Measurements from ENCODE around the gene SFXN2.

DNA sequence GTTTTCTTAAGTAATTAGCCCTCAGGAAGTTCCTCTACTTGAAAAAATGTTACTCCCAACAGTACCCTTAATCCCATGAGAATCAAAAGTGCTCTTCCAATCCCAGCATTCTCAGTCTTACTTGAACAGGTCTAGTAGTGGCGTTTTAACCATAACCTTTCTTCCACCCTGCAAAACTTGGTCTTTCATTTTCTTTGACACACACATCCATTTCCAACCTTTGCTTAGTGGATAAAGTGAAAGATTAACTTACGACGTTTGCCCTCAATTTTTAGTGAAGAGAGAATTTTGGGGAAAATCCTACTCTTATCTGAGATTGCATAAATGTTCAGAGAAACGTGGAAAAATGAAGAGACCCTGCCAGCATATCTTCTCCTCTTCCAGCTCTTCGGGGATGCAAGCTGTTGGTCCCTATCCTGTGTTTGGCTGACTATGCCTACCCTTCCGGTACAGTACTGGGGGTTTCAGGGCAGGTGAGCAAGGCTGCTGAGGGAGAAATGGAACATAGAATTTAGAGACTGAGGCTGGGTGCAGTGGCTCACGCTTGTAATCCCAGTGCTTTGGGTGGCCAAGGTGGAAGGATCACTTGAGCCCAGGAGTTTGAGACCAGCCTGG lies 48.1 kb downstream of the SFXN2 start:
- no peak for TF ChIP-seq POLR2A (IDR thresholded peaks at IDR 0.05)
- TF ChIP-seq, protein P1, sequence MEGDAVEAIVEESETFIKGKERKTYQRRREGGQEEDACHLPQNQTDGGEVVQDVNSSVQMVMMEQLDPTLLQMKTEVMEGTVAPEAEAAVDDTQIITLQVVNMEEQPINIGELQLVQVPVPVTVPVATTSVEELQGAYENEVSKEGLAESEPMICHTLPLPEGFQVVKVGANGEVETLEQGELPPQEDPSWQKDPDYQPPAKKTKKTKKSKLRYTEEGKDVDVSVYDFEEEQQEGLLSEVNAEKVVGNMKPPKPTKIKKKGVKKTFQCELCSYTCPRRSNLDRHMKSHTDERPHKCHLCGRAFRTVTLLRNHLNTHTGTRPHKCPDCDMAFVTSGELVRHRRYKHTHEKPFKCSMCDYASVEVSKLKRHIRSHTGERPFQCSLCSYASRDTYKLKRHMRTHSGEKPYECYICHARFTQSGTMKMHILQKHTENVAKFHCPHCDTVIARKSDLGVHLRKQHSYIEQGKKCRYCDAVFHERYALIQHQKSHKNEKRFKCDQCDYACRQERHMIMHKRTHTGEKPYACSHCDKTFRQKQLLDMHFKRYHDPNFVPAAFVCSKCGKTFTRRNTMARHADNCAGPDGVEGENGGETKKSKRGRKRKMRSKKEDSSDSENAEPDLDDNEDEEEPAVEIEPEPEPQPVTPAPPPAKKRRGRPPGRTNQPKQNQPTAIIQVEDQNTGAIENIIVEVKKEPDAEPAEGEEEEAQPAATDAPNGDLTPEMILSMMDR (IDR thresholded peaks at IDR 0.05), result no peak

Data from sigmoid colon (tissue), 3 donors.